HepG2 (cell line): Measurements from ENCODE around the gene DNAAF1. TPM values are rescaled to one million over a fixed set of nuclear protein-coding genes. Genes with fewer than 3 reads are reported as not detected.

Experiments used
- CBFB ChIP-seq: sonication (generic); formaldehyde crosslinking; IDR thresholded peaks from 2 replicates; pipeline ENCODE4 v1.4.0; 2020; ENCODE audit warnings: missing genetic modification reagents
- CCAR2 ChIP-seq: fragments of 200-400 bp; formaldehyde crosslinking; optimal IDR thresholded peaks from 2 replicates; pipeline ENCODE3; 2018; ENCODE audit warnings: low read depth, mild to moderate bottlenecking, low read length, moderate library complexity
- CEBPZ ChIP-seq: IDR thresholded peaks from 2 replicates; pipeline ENCODE4 v1.6.1; 2012; ENCODE audit warnings: low read length, improper control_type of control experiment
- FOXK2 ChIP-seq: fragments of 450-650 bp; IDR thresholded peaks from 2 replicates; pipeline ENCODE4 v1.6.1; 2016
- HIVEP1 ChIP-seq: sonication (generic); formaldehyde crosslinking; IDR thresholded peaks from 2 replicates; pipeline ENCODE4 v1.4.0; 2020; ENCODE audit warnings: mild to moderate bottlenecking, missing genetic modification reagents
- HOXA9 ChIP-seq: sonication (generic); formaldehyde crosslinking; IDR thresholded peaks from 2 replicates; pipeline ENCODE4 v1.8.1; 2022; ENCODE audit warnings: missing genetic modification reagents, mild to moderate bottlenecking, moderate library complexity, borderline replicate concordance
- KLF12 ChIP-seq: sonication (generic); formaldehyde crosslinking; IDR thresholded peaks from 2 replicates; pipeline ENCODE4 v1.4.0; 2020; ENCODE audit warnings: missing genetic modification reagents, borderline replicate concordance
- MAFK ChIP-seq, 2 experiments: IDR thresholded peaks in 1 of 2; conservative IDR thresholded peaks in 1 of 2; 2 replicates each; pipeline ENCODE4 v1.6.1; 2011; ENCODE audit warnings: improper control_type of control experiment in 2 of 2, low read length in 2 of 2
- RCOR2 ChIP-seq: IDR thresholded peaks from 2 replicates; pipeline ENCODE4 v1.6.1; 2016; ENCODE audit warnings: missing biosample characterization, missing genetic modification reagents
- TAF15 ChIP-seq: fragments of 200-400 bp; formaldehyde crosslinking; IDR thresholded peaks from one replicate; pipeline ENCODE4 v1.6.1; 2018; ENCODE audit warnings: mild to moderate bottlenecking, low read depth, low read length; ENCODE audit not compliant: poor library complexity, severe bottlenecking
- TFE3 ChIP-seq: IDR thresholded peaks from 2 replicates; pipeline ENCODE4 v1.6.1; 2016
- ZBED4 ChIP-seq: sonication (generic); formaldehyde crosslinking; IDR thresholded peaks from 2 replicates; pipeline ENCODE4 v1.4.0; 2020; ENCODE audit warnings: missing genetic modification reagents, borderline replicate concordance
- ZBTB39 ChIP-seq: sonication (generic); formaldehyde crosslinking; IDR thresholded peaks from 2 replicates; pipeline ENCODE4 v1.5.0; 2020; ENCODE audit warnings: missing genetic modification reagents
- ZFP90 ChIP-seq: sonication (generic); formaldehyde crosslinking; IDR thresholded peaks from 2 replicates; pipeline ENCODE4 v1.8.0; 2022; ENCODE audit warnings: missing genetic modification reagents, mild to moderate bottlenecking, inconsistent platforms, borderline replicate concordance
- ZNF556 ChIP-seq: sonication (generic); formaldehyde crosslinking; IDR thresholded peaks from 2 replicates; pipeline ENCODE4 v1.4.0; 2020; ENCODE audit warnings: mild to moderate bottlenecking, missing genetic modification reagents, borderline replicate concordance
- ZNF597 ChIP-seq: sonication (generic); formaldehyde crosslinking; IDR thresholded peaks from 2 replicates; pipeline ENCODE4 v1.5.0; 2020; ENCODE audit warnings: missing genetic modification reagents
- polyA plus RNA-seq, 8 experiments: library from polyadenylated mRNA; depleted of rRNA in 3 of 8; stranded (reverse) in 7 of 8; unstranded in 1 of 8; fragments of >200 nt; fragmentation: Illumina TruSeq in 4 of 8; extraction: Trizol in 4 of 8; gene quantifications; 2 replicates each; pipeline versions ENCODE4 v1.2.1 to v1.2.3, GENCODE V29; 2011 to 2016; ENCODE audit warnings: low read depth in 4 of 8, missing spikeins in 1 of 8, mixed read lengths in 1 of 8; ENCODE audit not compliant: insufficient read depth in 1 of 8
- total RNA-seq, 5 experiments: library from RNA; depleted of rRNA; stranded (reverse); fragments of >200 nt; fragmentation: Illumina TruSeq; extraction: Trizol; gene quantifications; 2 replicates each; pipeline ENCODE4 v1.2.3, GENCODE V29; 2016; ENCODE audit warnings: low read depth in 1 of 5

The DNAAF1 gene
- total and polyA plus RNA-seq, 2 of the 13 experiments (the other 11 are each of a cell fraction or from before 2014, with no cell fraction given), result 0.04 TPM; not detected in 1

- TF ChIP-seq CEBPZ (no peak), FOXK2 (no peak), CBFB (CRISPR knock-in tag) (peak; percentile 91; the same call in 1 of the 2 replicates), ZNF556 (CRISPR knock-in tag) (peak; percentile 64; the same call in 1 of the 2 replicates), ZBTB39 (CRISPR knock-in tag) (0 out of 2 replicates have a peak, but pooled peaks have one; percentile 49), HOXA9 (CRISPR knock-in tag) (no peak), TAF15 (no peak), MAFK (conservative IDR thresholded peaks at IDR 0.05 in 1 of 2, IDR thresholded peaks at IDR 0.05 in 1 of 2; ENCODE audit: low read length in 2 of 2) (no peak), HIVEP1 (CRISPR knock-in tag) (peak; percentile 68), CCAR2 (no peak), ZFP90 (CRISPR knock-in tag) (peak; percentile 97), ZNF597 (CRISPR knock-in tag) (0 out of 2 replicates have a peak, but pooled peaks have one; percentile 77), RCOR2 (CRISPR knock-in tag) (peak; percentile 77), ZBED4 (CRISPR knock-in tag) (peak; percentile 46; the same call in 1 of the 2 replicates), KLF12 (CRISPR knock-in tag) (no peak), TFE3 (CRISPR knock-in tag) (peak; percentile 41; the same call in 1 of the 2 replicates)
Observed at GRCh38 chr16:84186685-84187437, 41.8 kb downstream of the DNAAF1 start, which contains the start of gene TAF1C (continued).
